Esophagus (tissue), 2 donors: Measurements from ENCODE around the gene TEX47. TPM values are rescaled to one million over a fixed set of nuclear protein-coding genes. Genes with fewer than 3 reads are reported as not detected.

Source experiments
- H3K27ac ChIP-seq, 2 donors: one replicate each; pipeline ENCODE4 v1.5.1; 2013; ENCODE audit warnings: low read depth in 2 of 2, mild to moderate bottlenecking in 2 of 2, inconsistent platforms in 1 of 2, low read length in 1 of 2, moderate library complexity in 1 of 2
- H3K27me3 ChIP-seq, 2 donors: one replicate each; pipeline ENCODE4 v1.6.1; 2013; ENCODE audit warnings: low read length in 2 of 2, control low read depth in 1 of 2, mild to moderate bottlenecking in 1 of 2; ENCODE audit not compliant: insufficient read depth in 2 of 2, control insufficient read depth in 1 of 2
- H3K36me3 ChIP-seq, 2 donors: one replicate each; pipeline ENCODE4 v1.6.1; 2013; ENCODE audit warnings: low read length in 1 of 2; ENCODE audit not compliant: control insufficient read depth in 2 of 2, insufficient read depth in 2 of 2
- H3K4me1 ChIP-seq, 2 donors: one replicate each; pipeline ENCODE4 v1.6.1; 2013; ENCODE audit warnings: low read length in 1 of 2; ENCODE audit not compliant: control insufficient read depth in 2 of 2, insufficient read depth in 2 of 2
- H3K4me3 ChIP-seq, 2 donors: one replicate each; pipeline ENCODE4 v1.5.1; 2013; ENCODE audit warnings: low read length in 2 of 2, mild to moderate bottlenecking in 2 of 2, low read depth in 1 of 2, moderate library complexity in 1 of 2
- H3K9me3 ChIP-seq, 2 donors: one replicate each; pipeline ENCODE4 v1.6.1; 2013; ENCODE audit warnings: mild to moderate bottlenecking in 2 of 2, low read depth in 1 of 2, low read length in 1 of 2, moderate library complexity in 1 of 2; ENCODE audit not compliant: control insufficient read depth in 2 of 2, insufficient read depth in 1 of 2
- WGBS, 2 donors: extraction: QIAGEN DNeasy Blood & Tissue Kit; methylation state at CpG; one replicate each; pipeline ENCODE4 v1.1.7; 2013; 5-methylcytosine and 5-hydroxymethylcytosine counted together
- polyA plus RNA-seq, 2 donors: library from polyadenylated mRNA; stranded (reverse); fragments of 200-250 nt; gene quantifications; one replicate each; pipeline ENCODE4 v1.2.3, GENCODE V29; 2013
- donor health status: healthy with polysubstance abuse.
- donor health status: Bipolar disorder and iron deficiency.

The TEX47 gene
- polyA plus RNA-seq, 2 donors: not detected

DNA sequence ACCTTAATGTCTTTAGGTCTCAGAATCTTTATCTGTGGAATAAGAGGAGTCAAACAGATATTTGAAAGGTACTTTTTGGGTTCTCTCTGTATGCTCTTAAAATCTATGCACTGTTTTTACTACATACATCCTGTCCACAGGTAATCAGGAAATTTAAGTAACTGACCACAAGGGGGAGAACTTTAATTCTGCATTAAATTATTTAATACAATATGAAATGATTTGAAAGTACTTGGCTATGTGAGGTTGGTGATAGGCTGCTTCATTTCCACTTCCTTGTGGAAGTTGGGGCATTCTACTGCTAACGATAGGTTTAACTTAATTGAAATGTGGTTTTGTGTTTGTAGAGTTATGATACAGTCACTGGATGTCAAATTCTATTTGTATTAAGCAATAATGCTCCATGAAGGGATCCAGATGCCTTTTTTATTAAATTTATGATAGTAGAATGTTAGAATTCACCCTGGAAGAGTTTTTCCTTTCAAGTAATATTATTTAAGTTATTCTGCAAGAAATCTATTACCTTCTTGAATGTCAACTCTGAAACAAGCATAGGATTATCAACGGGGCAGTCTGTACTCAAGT is 6.0 kb downstream of the TEX47 start:
- Histone ChIP-seq H3K27ac (no peak overlapping the region), H3K36me3 (no peaks in the 10 kb centered on the region), H3K4me3 (no peak overlapping the region), H3K4me1 (no peaks in the 10 kb centered on the region), H3K9me3 (no peaks in the 10 kb centered on the region), H3K27me3 (no peaks in the 10 kb centered on the region)
- WGBS, 2 donors: 62 to 69% methylated on average over 2 of the region's 2 CpGs

- WGBS, 2 donors: 69 to 71% methylated on average over 2 of the region's 2 CpGs
Observed at GRCh38 chr7:88787777-88788176, 7.8 kb downstream of the TEX47 start.

GRCh38 chr7:88775838-88776237 is 19.7 kb downstream of the TEX47 start:
- H3K27ac ChIP-seq: no peak overlapping the region
- H3K36me3 ChIP-seq: no peaks in the 10 kb centered on the region
- no peak overlapping the region for H3K4me3 ChIP-seq
- H3K27me3 ChIP-seq: no peaks in the 10 kb centered on the region
- no peaks in the 10 kb centered on the region for H3K9me3 ChIP-seq
- no peaks in the 10 kb centered on the region for H3K4me1 ChIP-seq

More at GRCh38 chr7:88787777-88788176, 7.8 kb downstream of the TEX47 start:
- H3K9me3 ChIP-seq: no peaks in the 10 kb centered on the region
- H3K27me3 ChIP-seq: no peaks in the 10 kb centered on the region
- H3K4me3 ChIP-seq: no peak overlapping the region
- H3K36me3 ChIP-seq: no peaks in the 10 kb centered on the region
- no peaks in the 10 kb centered on the region for H3K4me1 ChIP-seq
- no peak overlapping the region for H3K27ac ChIP-seq

DNA sequence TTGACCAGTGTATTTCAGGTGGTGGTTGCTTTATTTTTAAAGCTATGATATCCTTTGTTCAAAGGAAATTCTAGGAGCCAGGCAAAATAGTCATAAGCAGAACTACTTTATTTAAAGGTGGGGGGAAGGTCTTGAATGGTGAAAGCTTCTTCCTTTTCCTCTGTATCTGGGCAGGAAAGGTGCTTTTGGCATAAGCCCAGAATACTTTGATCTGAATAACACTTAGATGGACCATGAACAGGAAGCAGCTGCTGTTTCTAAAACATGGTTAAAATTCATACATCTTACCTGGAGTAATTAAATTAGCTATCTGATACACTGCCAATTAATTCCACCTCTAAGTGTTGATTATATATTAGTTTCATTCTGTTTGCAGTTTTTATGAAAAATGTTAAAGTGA is 22.8 kb downstream of the TEX47 start:
- Histone ChIP-seq H3K27me3 (no peaks in the 10 kb centered on the region), H3K9me3 (no peaks in the 10 kb centered on the region), H3K4me1 (no peaks in the 10 kb centered on the region), H3K27ac (no peak overlapping the region), H3K36me3 (no peaks in the 10 kb centered on the region), H3K4me3 (no peak overlapping the region)

DNA sequence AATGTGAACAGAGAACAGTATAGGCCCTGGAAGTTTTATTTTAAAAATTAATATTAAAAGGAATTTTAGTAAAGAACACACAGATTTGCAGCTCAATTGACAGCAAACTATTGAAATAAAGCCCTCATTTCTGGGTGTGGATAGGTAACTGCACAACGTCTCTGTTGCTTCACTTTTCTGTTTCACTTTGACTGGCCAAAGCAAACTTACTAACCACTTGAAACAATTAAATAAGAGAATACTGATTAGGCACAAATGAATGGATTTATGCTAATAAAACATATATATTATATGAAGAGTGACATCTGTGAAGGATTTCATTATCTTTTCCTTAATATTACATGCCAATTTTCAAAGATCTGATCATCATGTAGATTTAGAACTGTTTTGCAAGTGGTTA is 24.1 kb downstream of the TEX47 start:
- 48 to 64% methylated on average over 1 of the region's 1 CpG for WGBS, 2 donors

GRCh38 chr7:88761779-88762178 is 33.8 kb downstream of the TEX47 start:
- Histone ChIP-seq H3K4me1 (peaks cover 2 to 3% of the 10 kb centered on the region in 2 donors), H3K27me3 (peaks cover 0 to 16% of the 10 kb centered on the region in 2 donors), H3K27ac (no peak overlapping the region), H3K36me3 (no peaks in the 10 kb centered on the region), H3K9me3 (no peaks in the 10 kb centered on the region), H3K4me3 (no peak overlapping the region)
- 50 to 51% methylated on average over 1 of the region's 1 CpG for WGBS, 2 donors

More for the DNA sequence above, 24.1 kb downstream of the TEX47 start:
- Histone ChIP-seq H3K36me3 (no peaks in the 10 kb centered on the region), H3K4me1 (no peaks in the 10 kb centered on the region), H3K9me3 (no peaks in the 10 kb centered on the region), H3K4me3 (no peak overlapping the region), H3K27ac (no peak overlapping the region), H3K27me3 (no peaks in the 10 kb centered on the region)

DNA sequence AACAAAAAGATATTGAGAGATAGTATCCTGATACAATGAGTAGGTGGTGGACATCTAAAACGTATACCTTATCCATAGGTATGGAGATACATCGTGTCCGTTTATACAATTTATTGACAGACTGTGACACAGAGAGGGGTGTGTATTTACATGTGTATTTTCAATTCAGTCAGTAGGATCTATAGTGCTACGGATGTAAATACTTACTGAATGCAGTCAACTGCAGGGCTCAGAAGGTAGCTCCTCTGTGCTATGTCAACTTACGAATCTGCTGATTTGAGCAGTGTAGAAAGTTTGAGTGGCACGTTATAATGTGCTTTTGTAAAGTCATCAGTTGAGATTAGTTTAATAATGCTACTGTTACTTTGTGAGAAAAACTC is 35.4 kb downstream of the TEX47 start:
- peaks cover 2 to 3% of the 10 kb centered on the region in 2 donors for H3K4me1 ChIP-seq
- WGBS, 2 donors: 22 to 24% methylated on average over 6 of the region's 6 CpGs
- no peak overlapping the region for H3K27ac ChIP-seq
- no peaks in the 10 kb centered on the region for H3K9me3 ChIP-seq
- H3K27me3 ChIP-seq: peaks cover 0 to 16% of the 10 kb centered on the region in 2 donors
- no peaks in the 10 kb centered on the region for H3K36me3 ChIP-seq
- H3K4me3 ChIP-seq: no peak overlapping the region

GRCh38 chr7:88759230-88760135 is 36.1 kb downstream of the TEX47 start, which contains the start of gene ZNF804B:
ZNF804B (plus strand) TSS chr7:88759700; CDS start chr7:88759977, 277 bp downstream.
- H3K36me3 ChIP-seq: no peaks in the 10 kb centered on the region
- peaks cover 0 to 16% of the 10 kb centered on the region in 2 donors for H3K27me3 ChIP-seq
- no peak within 1 kb of the TSS for H3K27ac ChIP-seq
- no peaks in the 10 kb centered on the region for H3K9me3 ChIP-seq
- peak within 1 kb of the TSS; percentile 18 to 19 for H3K4me3 ChIP-seq
- peaks cover 2 to 3% of the 10 kb centered on the region in 2 donors for H3K4me1 ChIP-seq
- 2 to 5% methylated on average over 70 to 74 of the region's 74 CpGs for WGBS, 2 donors

DNA sequence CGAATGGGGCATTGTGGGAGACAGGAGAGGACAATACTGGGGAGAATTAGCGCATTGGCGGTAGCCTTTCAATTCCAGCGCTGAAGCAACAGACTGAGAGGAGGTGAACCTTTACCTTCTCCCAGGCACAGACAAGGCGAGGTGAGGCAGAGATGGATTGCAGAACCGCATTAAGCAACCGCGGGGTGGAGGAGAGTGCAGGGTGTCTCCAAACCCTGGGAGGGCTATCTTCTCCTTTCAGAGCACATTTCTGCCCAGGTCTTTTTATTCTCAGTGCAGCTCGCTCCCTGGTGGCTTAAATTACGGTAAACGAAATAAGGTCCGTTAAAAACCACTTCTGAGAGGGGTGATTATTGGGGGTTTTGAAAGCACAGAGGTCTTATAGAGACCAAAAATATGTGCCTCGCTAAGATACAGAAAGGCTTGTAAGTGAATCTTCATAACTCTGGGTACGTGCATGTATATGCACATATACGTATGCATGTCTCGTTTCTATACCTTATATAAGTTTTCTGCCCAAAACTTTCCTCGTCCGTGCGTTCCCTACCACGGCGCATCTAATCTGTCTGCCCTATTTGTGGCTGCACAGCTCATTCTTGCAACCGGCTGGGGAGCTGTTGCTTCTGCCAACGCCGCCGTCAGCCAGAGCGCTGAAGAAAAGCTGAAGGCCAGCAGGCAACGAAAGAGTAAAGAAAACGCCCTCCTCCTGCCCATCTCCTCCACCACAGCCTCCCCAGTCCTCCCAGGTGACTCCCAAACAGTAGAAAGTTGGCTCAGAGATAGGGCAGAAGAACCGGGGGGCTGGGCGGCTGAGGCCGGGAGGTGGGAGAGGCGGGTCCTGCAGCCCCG is 36.9 kb downstream of the TEX47 start:
- Histone ChIP-seq H3K27ac (no peak overlapping the region), H3K27me3 (peaks cover 0 to 16% of the 10 kb centered on the region in 2 donors), H3K4me3 (peak overlapping the region; percentile 18 to 19), H3K36me3 (no peaks in the 10 kb centered on the region), H3K9me3 (no peaks in the 10 kb centered on the region), H3K4me1 (peaks cover 2 to 3% of the 10 kb centered on the region in 2 donors)
- WGBS, 2 donors: 5 to 7% methylated on average over 32 to 33 of the region's 33 CpGs
